Astrocyte (in vitro differentiated cells and primary cell): Measurements from ENCODE around the gene TRIP4. TPM values are rescaled to one million over a fixed set of nuclear protein-coding genes. Genes with fewer than 3 reads are reported as not detected.
A peak's percentile ranks its signal among the peaks of the same experiment; 100 is the strongest.

Source experiments
- DNase-seq: peaks from one replicate; pipeline ENCODE4 v3.0.0-alpha.2; 2010; ENCODE audit warnings: low read depth
- FAIRE-seq: peaks from 2 replicates; lab custom pipeline; 2011; peaks lifted over from hg19 to GRCh38; lab: Jason Lieb, UNC
- H2AFZ ChIP-seq: 2 replicates; pipeline ENCODE4 v1.6.0; 2012; ENCODE audit warnings: low read depth, low read length, inconsistent platforms
- H3K27ac ChIP-seq: 2 replicates; pipeline ENCODE4 v1.5.1; 2011; ENCODE audit warnings: low read depth, low read length, inconsistent platforms
- H3K27me3 ChIP-seq: 2 replicates; pipeline ENCODE4 v1.6.0; 2011; ENCODE audit warnings: low read length, inconsistent platforms; ENCODE audit not compliant: insufficient read depth
- H3K36me3 ChIP-seq: 2 replicates; pipeline ENCODE4 v1.5.1; 2011; ENCODE audit warnings: low read length, inconsistent platforms; ENCODE audit not compliant: insufficient read depth
- H3K4me1 ChIP-seq: 2 replicates; pipeline ENCODE4 v1.5.1; 2011; ENCODE audit warnings: low read length, inconsistent platforms; ENCODE audit not compliant: insufficient read depth
- H3K4me2 ChIP-seq: 2 replicates; pipeline ENCODE4 v1.6.0; 2012; ENCODE audit warnings: low read length, inconsistent platforms
- H3K4me3 ChIP-seq: 2 replicates; pipeline ENCODE4 v1.5.1; 2011; ENCODE audit warnings: low read depth, mild to moderate bottlenecking, low read length, inconsistent platforms; ENCODE audit not compliant: insufficient read depth
- H3K79me2 ChIP-seq: 2 replicates; pipeline ENCODE4 v1.6.0; 2012; ENCODE audit warnings: mild to moderate bottlenecking, low read length, inconsistent platforms; ENCODE audit not compliant: insufficient read depth
- H3K9ac ChIP-seq: 2 replicates; pipeline ENCODE4 v1.6.0; 2012; ENCODE audit warnings: mild to moderate bottlenecking, low read length, inconsistent platforms
- H3K9me3 ChIP-seq: 2 replicates; pipeline ENCODE4 v1.5.1; 2012; ENCODE audit warnings: low read depth, mild to moderate bottlenecking, low read length, inconsistent platforms; ENCODE audit not compliant: insufficient read depth
- H4K20me1 ChIP-seq: 2 replicates; pipeline ENCODE4 v1.6.0; 2012; ENCODE audit warnings: low read length, inconsistent platforms; ENCODE audit not compliant: insufficient read depth
- H3K27ac Mint-ChIP-seq: one replicate; pipeline ENCODE4 v1.8.0; 2021; ENCODE audit warnings: mild to moderate bottlenecking, mixed read lengths; ENCODE audit not compliant: unreplicated experiment
- H3K27me3 Mint-ChIP-seq: one replicate; pipeline ENCODE4 v1.8.0; 2021; ENCODE audit warnings: low read depth, mixed read lengths; ENCODE audit not compliant: unreplicated experiment
- H3K36me3 Mint-ChIP-seq: one replicate; pipeline ENCODE4 v1.8.0; 2021; ENCODE audit warnings: low read depth, mixed read lengths; ENCODE audit not compliant: unreplicated experiment
- H3K4me1 Mint-ChIP-seq: one replicate; pipeline ENCODE4 v1.8.0; 2021; ENCODE audit warnings: low read depth, mixed read lengths; ENCODE audit not compliant: unreplicated experiment
- H3K4me3 Mint-ChIP-seq: one replicate; pipeline ENCODE4 v1.8.0; 2021; ENCODE audit warnings: mild to moderate bottlenecking, moderate library complexity, mixed read lengths; ENCODE audit not compliant: unreplicated experiment
- H3K9me3 Mint-ChIP-seq: one replicate; pipeline ENCODE4 v1.8.0; 2021; ENCODE audit warnings: mild to moderate bottlenecking, mixed read lengths; ENCODE audit not compliant: unreplicated experiment
- EZH2 ChIP-seq: IDR thresholded peaks from 2 replicates; pipeline ENCODE4 v1.6.1; 2012; ENCODE audit warnings: mild to moderate bottlenecking, low read length, inconsistent platforms; ENCODE audit not compliant: insufficient read depth
- total RNA-seq: library from RNA; stranded (reverse); gene quantifications from 2 replicates; pipeline ENCODE4 v1.2.1, GENCODE V29; 2021
- TF ChIP-seq, protein P1 (sequence below): IDR thresholded peaks from 2 replicates; pipeline ENCODE4 v1.5.1; 2011; ENCODE audit warnings: low read depth, mild to moderate bottlenecking, inconsistent platforms, low read length, moderate library complexity; ENCODE audit not compliant: insufficient read depth

The TRIP4 gene
- total RNA-seq, 1 donor from 2014 or later: 40.7 TPM

DNA sequence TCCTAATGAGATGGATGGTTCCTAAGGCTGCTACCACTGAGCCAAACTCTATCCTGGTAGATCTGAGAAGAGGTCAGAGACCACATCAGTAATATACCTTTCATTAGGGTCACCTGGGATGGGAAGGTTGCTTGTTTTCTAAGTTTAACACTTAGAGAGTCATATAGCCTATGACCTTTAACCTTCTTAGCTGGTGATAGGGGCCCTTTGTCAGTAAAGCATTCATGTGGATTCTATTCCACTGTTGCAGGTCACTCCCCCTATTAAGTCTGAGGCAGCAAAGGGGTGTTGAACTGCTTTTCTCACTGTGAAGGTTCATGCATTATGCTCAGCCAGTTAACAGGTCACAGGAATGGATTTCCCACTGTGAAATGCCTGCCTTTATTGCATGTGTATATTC is 66.6 kb downstream of the TRIP4 start:
- Mint-ChIP-seq H3K4me1 (peaks cover 15% of the 10 kb centered on the region), H3K27me3 (no peaks in the 10 kb centered on the region), H3K36me3 (peaks cover 5% of the 10 kb centered on the region), H3K27ac (no peak overlapping the region), H3K9me3 (no peaks in the 10 kb centered on the region), H3K4me3 (no peak overlapping the region)
- FAIRE-seq (no peak), DNase-seq (no peak)
- Histone ChIP-seq H3K27ac (no peak overlapping the region), H3K9ac (no peak overlapping the region), H4K20me1 (no peaks in the 10 kb centered on the region), H3K4me1 (no peaks in the 10 kb centered on the region), H3K79me2 (no peaks in the 10 kb centered on the region), H3K27me3 (no peaks in the 10 kb centered on the region), H3K36me3 (peaks cover 13% of the 10 kb centered on the region), H3K4me2 (no peak overlapping the region), H3K4me3 (no peak overlapping the region), H3K9me3 (no peaks in the 10 kb centered on the region), H2AFZ (no peak overlapping the region)
- TF ChIP-seq, protein P1, sequence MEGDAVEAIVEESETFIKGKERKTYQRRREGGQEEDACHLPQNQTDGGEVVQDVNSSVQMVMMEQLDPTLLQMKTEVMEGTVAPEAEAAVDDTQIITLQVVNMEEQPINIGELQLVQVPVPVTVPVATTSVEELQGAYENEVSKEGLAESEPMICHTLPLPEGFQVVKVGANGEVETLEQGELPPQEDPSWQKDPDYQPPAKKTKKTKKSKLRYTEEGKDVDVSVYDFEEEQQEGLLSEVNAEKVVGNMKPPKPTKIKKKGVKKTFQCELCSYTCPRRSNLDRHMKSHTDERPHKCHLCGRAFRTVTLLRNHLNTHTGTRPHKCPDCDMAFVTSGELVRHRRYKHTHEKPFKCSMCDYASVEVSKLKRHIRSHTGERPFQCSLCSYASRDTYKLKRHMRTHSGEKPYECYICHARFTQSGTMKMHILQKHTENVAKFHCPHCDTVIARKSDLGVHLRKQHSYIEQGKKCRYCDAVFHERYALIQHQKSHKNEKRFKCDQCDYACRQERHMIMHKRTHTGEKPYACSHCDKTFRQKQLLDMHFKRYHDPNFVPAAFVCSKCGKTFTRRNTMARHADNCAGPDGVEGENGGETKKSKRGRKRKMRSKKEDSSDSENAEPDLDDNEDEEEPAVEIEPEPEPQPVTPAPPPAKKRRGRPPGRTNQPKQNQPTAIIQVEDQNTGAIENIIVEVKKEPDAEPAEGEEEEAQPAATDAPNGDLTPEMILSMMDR: no peak

DNA sequence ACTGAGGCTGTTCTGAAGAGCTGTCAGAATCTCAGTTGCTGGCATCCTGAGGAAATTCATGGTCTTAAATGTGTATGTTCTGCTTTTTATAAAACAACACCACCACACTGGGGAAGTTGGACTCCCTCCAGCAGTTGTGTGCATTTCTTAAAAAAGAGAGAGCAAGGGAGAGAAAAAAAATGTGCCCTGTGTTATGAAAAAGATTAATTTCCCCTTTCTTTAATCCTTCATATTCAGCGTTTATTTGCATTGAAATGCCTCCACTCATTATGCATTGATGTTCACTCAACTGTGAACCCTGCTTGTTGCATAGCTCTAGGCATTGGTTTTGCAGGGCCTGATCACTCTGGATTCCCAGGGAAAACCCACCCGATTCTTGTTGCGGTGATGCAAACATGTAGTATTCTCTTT is 68.3 kb downstream of the TRIP4 start:
- Mint-ChIP-seq H3K36me3 (peaks cover 2% of the 10 kb centered on the region), H3K4me3 (no peak overlapping the region), H3K9me3 (no peaks in the 10 kb centered on the region), H3K27ac (no peak overlapping the region), H3K27me3 (no peaks in the 10 kb centered on the region), H3K4me1 (peaks cover 16% of the 10 kb centered on the region)
- H3K27ac ChIP-seq: no peak overlapping the region
- TF ChIP-seq, protein P1: no peak
- no peak for TF ChIP-seq EZH2
- no peak overlapping the region for H3K4me3 ChIP-seq
- no peak overlapping the region for H3K4me2 ChIP-seq
- H3K4me1 ChIP-seq: peaks cover 4% of the 10 kb centered on the region
- no peak overlapping the region for H2AFZ ChIP-seq
- H3K36me3 ChIP-seq: peaks cover 13% of the 10 kb centered on the region
- H3K79me2 ChIP-seq: peaks cover under 1% of the 10 kb centered on the region
- no peaks in the 10 kb centered on the region for H4K20me1 ChIP-seq
- no peak overlapping the region for H3K9ac ChIP-seq
- H3K9me3 ChIP-seq: no peaks in the 10 kb centered on the region
- no peak for FAIRE-seq
- no peaks in the 10 kb centered on the region for H3K27me3 ChIP-seq
- DNase-seq: no peak

DNA sequence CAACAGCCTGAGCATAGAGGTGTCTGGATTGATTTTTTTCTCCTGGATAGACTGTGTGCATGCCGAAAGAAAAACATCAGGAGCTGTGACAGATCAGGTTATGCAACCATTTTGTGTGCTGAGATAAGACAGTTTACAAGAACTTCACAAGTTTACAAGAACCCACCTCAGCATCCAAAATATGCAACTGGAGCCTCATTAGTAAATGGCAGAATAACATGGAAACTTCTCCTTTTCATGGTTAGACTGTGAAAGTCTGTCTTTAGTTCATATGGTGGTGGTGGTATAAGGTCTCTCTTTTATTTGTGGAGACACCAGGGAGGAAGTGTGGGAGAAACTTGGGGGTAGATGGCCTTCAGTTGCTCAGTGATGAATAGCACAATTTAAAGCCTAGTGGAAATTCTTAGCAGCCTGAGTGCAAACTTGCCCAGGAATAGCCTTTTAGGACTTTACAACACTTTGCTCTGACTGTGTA is 69.0 kb downstream of the TRIP4 start:
- H2AFZ ChIP-seq: no peak overlapping the region
- peak; percentile 27 for DNase-seq
- Mint-ChIP-seq H3K4me3 (no peak overlapping the region), H3K4me1 (peaks cover 16% of the 10 kb centered on the region), H3K27me3 (no peaks in the 10 kb centered on the region), H3K9me3 (no peaks in the 10 kb centered on the region), H3K36me3 (peaks cover 2% of the 10 kb centered on the region), H3K27ac (no peak overlapping the region)
- FAIRE-seq: no peak
- peaks cover 10% of the 10 kb centered on the region for H3K4me1 ChIP-seq
- no peak overlapping the region for H3K4me3 ChIP-seq
- peaks cover 8% of the 10 kb centered on the region for H3K79me2 ChIP-seq
- TF ChIP-seq, protein P1: no peak
- TF ChIP-seq EZH2: no peak
- H3K9ac ChIP-seq: no peak overlapping the region
- no peak overlapping the region for H3K27ac ChIP-seq
- H3K27me3 ChIP-seq: no peaks in the 10 kb centered on the region
- peaks cover 13% of the 10 kb centered on the region for H3K36me3 ChIP-seq
- H3K4me2 ChIP-seq: no peak overlapping the region
- peaks cover 5% of the 10 kb centered on the region for H4K20me1 ChIP-seq
- H3K9me3 ChIP-seq: no peaks in the 10 kb centered on the region
